Glomerular visceral epithelial cell (primary cell): ENCODE results near the gene GSTCD.
"Not testable (repeated sequence)": the region's sequence is repeated elsewhere in the genome, so short reads cannot be mapped to it uniquely, and the experiment has no call there.

Experiments
- DNase-seq: peaks from one replicate; pipeline ENCODE4 v3.0.0-alpha.2; 2016; ENCODE audit errors: extremely low spot score

GSTCD gene

GRCh38 chr4:105807496-105807895 is 98.9 kb downstream of the GSTCD start:
- DNase-seq: no peak

- no peak for DNase-seq
Measured at GRCh38 chr4:105808030-105808749, 99.6 kb downstream of the GSTCD start.

- DNase-seq: no peak
Measured at GRCh38 chr4:105808750-105809041, 100.1 kb downstream of the GSTCD start.

GRCh38 chr4:105815701-105816100 is 107.1 kb downstream of the GSTCD start:
- no peak for DNase-seq

GRCh38 chr4:105822061-105822460 is 113.5 kb downstream of the GSTCD start:
- no peak for DNase-seq

- DNase-seq: no peak
Measured at GRCh38 chr4:105828074-105828473, 119.5 kb downstream of the GSTCD start.

GRCh38 chr4:105831189-105831588 is 122.6 kb downstream of the GSTCD start:
- no peak for DNase-seq

GRCh38 chr4:105835177-105835576 is 126.6 kb downstream of the GSTCD start:
- no peak for DNase-seq

- no peak for DNase-seq
Measured at GRCh38 chr4:105836537-105836936, 128.0 kb downstream of the GSTCD start.

- no peak for DNase-seq
Measured at GRCh38 chr4:105837037-105837436, 128.5 kb downstream of the GSTCD start.

GRCh38 chr4:105838082-105838481 is 129.5 kb downstream of the GSTCD start:
- DNase-seq: no peak

GRCh38 chr4:105840426-105841174 is 132.0 kb downstream of the GSTCD start:
- no peak for DNase-seq

- DNase-seq: peak; percentile 15
Measured at GRCh38 chr4:105843941-105844340, 135.4 kb downstream of the GSTCD start.

- DNase-seq: no peak
Measured at GRCh38 chr4:105845559-105845958, 137.0 kb downstream of the GSTCD start.

GRCh38 chr4:105848359-105848758 is 139.8 kb downstream of the GSTCD start:
- not testable (repeated sequence) for DNase-seq

GRCh38 chr4:105851196-105851595 is 142.6 kb downstream of the GSTCD start:
- no peak for DNase-seq

GRCh38 chr4:105852230-105852629 is 143.6 kb downstream of the GSTCD start:
- DNase-seq: not testable (repeated sequence)

- DNase-seq: no peak
Measured at GRCh38 chr4:105858466-105859040, 150.0 kb downstream of the GSTCD start.

- peak; percentile 6 for DNase-seq
Measured at GRCh38 chr4:105859233-105859632, 150.6 kb downstream of the GSTCD start.

- DNase-seq: no peak
Measured at GRCh38 chr4:105870963-105871362, 162.4 kb downstream of the GSTCD start.

GRCh38 chr4:105871997-105872396 is 163.4 kb downstream of the GSTCD start:
- no peak for DNase-seq

GRCh38 chr4:105875233-105875632 is 166.6 kb downstream of the GSTCD start:
- DNase-seq: no peak

- no peak for DNase-seq
Measured at GRCh38 chr4:105878668-105879067, 170.1 kb downstream of the GSTCD start.
